ENCODE data around the gene PTPN20.
"Not testable (repeated sequence)": the region's sequence is repeated elsewhere in the genome, so short reads cannot be mapped to it uniquely, and the experiment has no call there.

PTPN20 gene

GRCh38 chr10:46911144-46911876 lies at the start of gene PTPN20:
Gene PTPN20 (plus strand): TSS chr10:46911428. CDS start chr10:46932500, 21,072 bp downstream.
- DNase-seq (ENCODE audit: low spot score) = not testable (repeated sequence)

- not testable (repeated sequence) for DNase-seq (ENCODE audit: low spot score)
Measured at GRCh38 chr10:46869716-46870115, 41.5 kb upstream of the PTPN20 start.

- DNase-seq (ENCODE audit: low spot score) = not testable (repeated sequence)
Measured at GRCh38 chr10:46871583-46871982, 39.6 kb upstream of the PTPN20 start.

- DNase-seq (ENCODE audit: low spot score) = not testable (repeated sequence)
Measured at GRCh38 chr10:46875304-46875703, 35.9 kb upstream of the PTPN20 start.

- DNase-seq (ENCODE audit: low spot score) = not testable (repeated sequence)
Measured at GRCh38 chr10:46876773-46877172, 34.5 kb upstream of the PTPN20 start.

GRCh38 chr10:46878761-46879160 lies 32.5 kb upstream of the PTPN20 start:
- not testable (repeated sequence) for DNase-seq (ENCODE audit: low spot score)

- DNase-seq (ENCODE audit: low spot score) = not testable (repeated sequence)
Measured at GRCh38 chr10:46890813-46891611, 20.2 kb upstream of the PTPN20 start.

- DNase-seq (ENCODE audit: low spot score) = not testable (repeated sequence)
Measured at GRCh38 chr10:46896762-46897692, 14.2 kb upstream of the PTPN20 start.

GRCh38 chr10:46901247-46901646 lies 10.0 kb upstream of the PTPN20 start:
- DNase-seq (ENCODE audit: low spot score) = not testable (repeated sequence)

GRCh38 chr10:46903874-46904273 lies 7.4 kb upstream of the PTPN20 start:
- not testable (repeated sequence) for DNase-seq (ENCODE audit: low spot score)

- DNase-seq (ENCODE audit: low spot score) = not testable (repeated sequence)
Measured at GRCh38 chr10:46906359-46906758, 4.9 kb upstream of the PTPN20 start.

GRCh38 chr10:46907185-46908117 lies 3.8 kb upstream of the PTPN20 start:
- not testable (repeated sequence) for DNase-seq (ENCODE audit: low spot score)

- DNase-seq (ENCODE audit: low spot score) = not testable (repeated sequence)
Measured at GRCh38 chr10:46922498-46922897, 11.3 kb downstream of the PTPN20 start.

GRCh38 chr10:46925156-46925555 lies 13.9 kb downstream of the PTPN20 start:
- not testable (repeated sequence) for DNase-seq (ENCODE audit: low spot score)

GRCh38 chr10:46925853-46926252 lies 14.6 kb downstream of the PTPN20 start:
- not testable (repeated sequence) for DNase-seq (ENCODE audit: low spot score)

GRCh38 chr10:46928810-46929209 lies 17.6 kb downstream of the PTPN20 start:
- not testable (repeated sequence) for DNase-seq (ENCODE audit: low spot score)

- DNase-seq (ENCODE audit: low spot score) = not testable (repeated sequence)
Measured at GRCh38 chr10:46932383-46932782, 21.2 kb downstream of the PTPN20 start.

- not testable (repeated sequence) for DNase-seq (ENCODE audit: low spot score)
Measured at GRCh38 chr10:46941091-46941490, 29.9 kb downstream of the PTPN20 start.

GRCh38 chr10:46948687-46949518 lies 37.7 kb downstream of the PTPN20 start:
- not testable (repeated sequence) for DNase-seq (ENCODE audit: low spot score)

GRCh38 chr10:46952540-46952939 lies 41.3 kb downstream of the PTPN20 start:
- DNase-seq (ENCODE audit: low spot score) = not testable (repeated sequence)

All from AG08395 (cell line).